Measurements from ENCODE around the gene GJA5.

Gene GJA5

GRCh38 chr1:147726168-147726567 is 34.2 kb downstream of the GJA5 start:
- no peak for DNase-seq (ENCODE audit: low read depth)

DNA sequence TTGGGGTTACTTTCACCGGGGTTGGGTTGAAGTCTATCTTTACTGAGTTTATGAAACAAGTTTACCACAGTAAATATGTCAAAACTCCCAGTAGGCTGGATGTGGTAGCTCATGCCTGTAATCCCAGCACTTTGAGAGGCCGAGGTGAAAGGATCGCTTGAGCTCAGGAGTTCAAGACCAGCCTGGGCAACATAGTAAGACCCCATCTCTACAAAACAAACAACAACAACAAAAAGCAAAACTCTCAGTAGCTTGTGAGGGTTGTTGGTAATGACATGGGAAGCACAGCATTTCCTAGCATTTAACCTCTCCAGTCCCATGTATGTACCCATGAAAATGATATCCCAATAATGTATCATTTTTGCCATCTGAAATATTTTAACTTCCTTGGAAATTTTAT is 34.7 kb downstream of the GJA5 start:
- no peak for DNase-seq (ENCODE audit: low read depth)

DNA sequence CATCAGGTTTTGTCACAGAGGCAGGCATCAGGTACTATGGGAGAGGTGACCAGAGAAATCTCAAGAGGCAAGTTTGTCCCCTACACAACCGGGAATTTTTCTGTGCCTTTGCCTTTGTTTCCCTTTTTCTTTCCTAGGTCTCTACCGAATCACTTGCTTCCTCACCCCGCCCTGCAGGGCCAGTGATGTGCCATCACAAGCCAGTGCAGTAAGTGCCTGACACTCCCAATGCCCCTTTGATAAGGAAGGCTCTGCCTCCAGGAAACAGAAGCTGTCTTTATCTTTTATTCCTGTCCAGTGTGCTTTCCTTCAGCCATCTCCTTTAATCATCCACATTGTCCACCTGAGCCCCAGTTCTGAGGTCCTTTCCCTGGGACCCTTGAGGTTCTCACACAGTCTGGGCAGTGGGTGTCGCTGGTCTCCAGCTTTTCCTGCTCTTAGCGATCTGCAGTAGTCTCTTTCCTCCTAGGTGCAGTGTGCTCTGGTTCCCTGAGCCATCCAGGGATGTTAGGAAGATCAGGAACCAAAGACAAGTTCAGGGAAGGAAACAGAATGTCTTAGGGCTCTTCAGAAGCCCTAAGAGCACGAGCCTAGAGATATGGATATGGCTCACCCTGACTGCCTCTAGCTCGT is 36.6 kb downstream of the GJA5 start:
- no peak for DNase-seq (ENCODE audit: low read depth)

GRCh38 chr1:147722124-147722523 is 38.3 kb downstream of the GJA5 start:
- no peak for DNase-seq (ENCODE audit: low read depth)

- DNase-seq (ENCODE audit: low read depth): no peak
Observed at GRCh38 chr1:147721716-147722115, 38.7 kb downstream of the GJA5 start.

- no peak for DNase-seq (ENCODE audit: low read depth)
Observed at GRCh38 chr1:147720557-147720956, 39.8 kb downstream of the GJA5 start.

GRCh38 chr1:147719711-147720225 is 40.6 kb downstream of the GJA5 start:
- DNase-seq (ENCODE audit: low read depth): no peak

GRCh38 chr1:147719029-147719698 is 41.2 kb downstream of the GJA5 start:
- DNase-seq (ENCODE audit: low read depth): no peak

GRCh38 chr1:147717706-147718097 is 42.7 kb downstream of the GJA5 start:
- DNase-seq (ENCODE audit: low read depth): no peak

DNA sequence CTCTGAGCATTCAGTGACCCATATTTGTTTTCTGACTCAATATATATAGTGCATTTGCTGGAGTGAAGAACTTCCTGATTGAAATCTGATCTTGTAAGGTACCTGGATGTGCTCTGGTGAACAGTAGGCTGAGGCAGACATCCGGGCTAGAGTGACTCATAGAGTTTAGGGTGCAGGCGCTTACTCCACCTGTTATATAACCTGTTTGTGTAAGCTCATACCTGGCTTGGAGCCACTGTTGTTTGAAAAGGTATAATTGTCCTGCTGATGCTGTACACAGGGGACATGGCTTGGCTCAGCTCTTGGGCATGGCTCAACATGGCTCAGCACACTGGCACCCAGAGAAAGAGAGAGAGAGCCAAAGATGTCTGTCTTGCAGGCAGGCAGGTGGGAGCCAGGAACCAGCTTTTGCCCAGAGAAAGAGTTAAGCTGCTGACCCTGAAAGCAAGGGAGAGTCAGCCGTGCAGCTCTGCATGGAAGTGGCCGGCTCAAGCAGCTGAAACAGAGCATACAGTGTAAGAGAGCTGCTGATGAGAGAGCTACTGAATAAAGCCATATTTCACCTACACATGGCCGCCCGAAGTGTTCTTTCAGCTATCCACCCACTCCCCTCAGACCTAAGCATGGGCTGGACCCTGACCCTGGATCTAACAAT is 43.2 kb downstream of the GJA5 start:
- DNase-seq (ENCODE audit: low read depth): no peak

DNA sequence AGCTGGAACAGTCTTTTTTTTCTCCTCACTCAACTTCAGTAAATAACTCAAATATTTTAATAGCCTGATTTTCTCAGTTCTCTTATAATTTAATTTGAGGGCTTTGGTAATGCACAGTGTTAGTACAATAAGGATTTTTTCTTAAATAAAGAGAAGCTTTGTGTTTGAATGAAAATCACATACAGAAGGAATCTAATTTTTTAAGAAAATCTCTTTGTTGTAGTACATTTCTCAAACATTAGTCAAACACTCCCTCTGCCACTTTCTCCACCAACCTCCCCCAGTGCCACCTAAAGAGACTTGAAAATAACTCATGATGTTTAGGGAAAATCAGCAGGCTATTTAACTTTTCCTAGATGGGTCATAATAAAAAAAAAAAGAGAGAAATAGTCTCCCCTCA is 47.8 kb downstream of the GJA5 start:
- DNase-seq (ENCODE audit: low read depth): no peak

All from HS-5 (cell line).